PC-9 (cell line): Measurements from ENCODE around the gene PURA. TPM values are rescaled to one million over a fixed set of nuclear protein-coding genes. Genes with fewer than 3 reads are reported as not detected.
A peak's percentile ranks its signal among the peaks of the same experiment; 100 is the strongest.

Experiments used
- BruUV-seq: library from RNA; stranded (reverse); fragments of 400-500 nt; replicated peaks from 2 replicates; lab custom pipeline; 2021; lab: Mats Ljungman, UMichigan
- CTCF ChIA-PET: fragments of 300-600 bp; sonication (Branson Sonifier 250); formaldehyde crosslinking; loops from one replicate; lab custom pipeline; 2022; ENCODE audit warnings: antibody characterized with exemption; lab: Charles Lee
- POLR2A ChIA-PET: fragments of 300-600 bp; sonication (Branson Sonifier 250); formaldehyde crosslinking; loops from one replicate; lab custom pipeline; 2022; ENCODE audit warnings: antibody characterized with exemption; ENCODE audit not compliant: unreplicated experiment; lab: Charles Lee
- DNase-seq, 2 experiments: peaks; one replicate each; pipeline versions ENCODE4 v3.0.0 to v3.0.0-alpha.2; 2015 to 2022; ENCODE audit warnings: mixed read lengths in 1 of 2
- H2AFZ ChIP-seq: fragments of 200-600 bp; sonication (generic); 2 replicates; pipeline ENCODE4 v1.8.1; 2017; ENCODE audit warnings: antibody characterized with exemption
- H3F3A ChIP-seq: fragments of 200-600 bp; sonication (generic); 2 replicates; pipeline ENCODE4 v1.8.1; 2017; ENCODE audit warnings: antibody characterized with exemption, mild to moderate bottlenecking, low read depth; ENCODE audit not compliant: insufficient read depth
- H3K27ac ChIP-seq: fragments of 200-600 bp; sonication (generic); 2 replicates; pipeline ENCODE4 v1.6.1; 2016; ENCODE audit warnings: mixed run types
- H3K27me3 ChIP-seq: fragments of 200-600 bp; sonication (generic); 2 replicates; pipeline ENCODE4 v1.6.1; 2016; ENCODE audit warnings: low read depth, mixed run types; ENCODE audit not compliant: insufficient read depth
- H3K36me3 ChIP-seq: fragments of 200-600 bp; sonication (generic); 2 replicates; pipeline ENCODE4 v1.6.1; 2016; ENCODE audit warnings: low read depth, mixed run types
- H3K4me1 ChIP-seq: fragments of 200-600 bp; sonication (generic); replicated peaks from 2 replicates; pipeline ENCODE4 v1.6.1; 2016; ENCODE audit warnings: mixed run types; ENCODE audit not compliant: insufficient read depth
- H3K4me2 ChIP-seq: fragments of 200-600 bp; sonication (generic); 2 replicates; pipeline ENCODE4 v1.6.1; 2017; ENCODE audit warnings: mixed run types
- H3K4me3 ChIP-seq: fragments of 200-600 bp; sonication (generic); 2 replicates; pipeline ENCODE4 v1.6.1; 2016; ENCODE audit warnings: mixed run types
- H3K79me2 ChIP-seq: fragments of 200-600 bp; sonication (generic); 2 replicates; pipeline ENCODE4 v1.6.1; 2017; ENCODE audit warnings: low read depth, mixed run types
- H3K9me2 ChIP-seq: fragments of 200-600 bp; sonication (generic); 2 replicates; pipeline ENCODE4 v1.8.1; 2017; ENCODE audit warnings: mild to moderate bottlenecking; ENCODE audit not compliant: insufficient read depth
- H3K9me3 ChIP-seq: fragments of 200-600 bp; sonication (generic); 2 replicates; pipeline ENCODE4 v1.8.1; 2016; ENCODE audit warnings: low read depth; ENCODE audit not compliant: insufficient read depth
- H4K20me1 ChIP-seq: fragments of 200-600 bp; sonication (generic); 2 replicates; pipeline ENCODE4 v1.8.1; 2017; ENCODE audit not compliant: insufficient read depth
- CTCF ChIP-seq: fragments of 200-600 bp; sonication (generic); conservative IDR thresholded peaks from 2 replicates; pipeline ENCODE4 v1.6.1; 2017; ENCODE audit warnings: mixed run types, antibody characterized with exemption, mild to moderate bottlenecking, moderate library complexity
- EZH2 ChIP-seq: fragments of 200-600 bp; sonication (generic); IDR thresholded peaks from 2 replicates; pipeline ENCODE4 v1.8.0; 2017; ENCODE audit warnings: antibody characterized with exemption, low read depth
- intact Hi-C: fragments of 100-400 bp; cut with micrococcal nuclease; formaldehyde crosslinking; loops from one replicate; pipeline ENCODE4 v1.10.0; 2022; ENCODE audit not compliant: unreplicated experiment
- total RNA-seq: library from RNA; stranded (reverse); gene quantifications from 2 replicates; pipeline ENCODE4 v1.2.3, GENCODE V29; 2021

The PURA gene
- total RNA-seq, 1 experiment from 2014 or later: 13.6 TPM

- Histone ChIP-seq H4K20me1 (peaks cover 4% of the 10 kb centered on the region; the same call in 1 of the 2 replicates), H3K79me2 (peaks cover 27% of the 10 kb centered on the region), H2AFZ (no peak overlapping the region), H3F3A (peaks cover 3% of the 10 kb centered on the region; the same call in 1 of the 2 replicates), H3K9me2 (no peaks in the 10 kb centered on the region), H3K4me3 (no peak overlapping the region), H3K36me3 (no peaks in the 10 kb centered on the region), H3K9me3 (no peaks in the 10 kb centered on the region), H3K27me3 (no peaks in the 10 kb centered on the region), H3K27ac (no peak overlapping the region), H3K4me1 (peaks cover 3% of the 10 kb centered on the region), H3K4me2 (no peak overlapping the region)
- TF ChIP-seq EZH2 (no peak), CTCF (no peak)
- intact Hi-C loops: no loop called here
- BruUV-seq: no TSS peak
- ChIA-PET CTCF (no interaction called here), POLR2A (no interaction called here)
- DNase-seq: no peak
Observed at GRCh38 chr5:140126315-140127012, 12.6 kb downstream of the PURA start.

DNA sequence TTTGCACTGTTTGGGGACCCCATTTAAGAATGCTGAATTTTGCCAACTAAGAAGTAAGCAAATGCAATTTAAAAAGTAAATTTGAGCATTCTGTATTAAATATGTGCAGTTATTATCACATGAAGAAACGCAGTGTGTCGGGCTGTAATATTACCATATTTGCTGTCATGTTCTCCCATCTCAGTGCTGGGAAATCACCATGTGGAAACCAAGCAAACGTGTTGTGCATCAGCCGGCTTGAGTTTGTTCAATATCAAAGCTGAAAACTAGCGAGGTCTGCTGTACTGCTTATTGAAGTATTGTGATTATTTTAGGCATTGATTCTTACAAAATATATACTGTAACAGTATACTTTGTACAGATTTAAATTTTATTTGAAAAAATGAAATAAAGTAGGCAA lies 14.5 kb downstream of the PURA start:
- H3K79me2 ChIP-seq: peaks cover 18% of the 10 kb centered on the region
- H3K27me3 ChIP-seq: no peaks in the 10 kb centered on the region
- H3K36me3 ChIP-seq: no peaks in the 10 kb centered on the region
- no peaks in the 10 kb centered on the region; the same call in 1 of the 2 replicates for H4K20me1 ChIP-seq
- POLR2A ChIA-PET: no interaction called here
- H3K4me3 ChIP-seq: no peak overlapping the region
- H3K9me2 ChIP-seq: no peaks in the 10 kb centered on the region
- CTCF ChIA-PET: no interaction called here
- intact Hi-C loops: no loop called here
- H3K4me2 ChIP-seq: no peak overlapping the region
- no peak overlapping the region for H3K27ac ChIP-seq
- peaks cover 15% of the 10 kb centered on the region for H3K4me1 ChIP-seq
- no peak for DNase-seq
- H2AFZ ChIP-seq: no peak overlapping the region
- TF ChIP-seq EZH2 (no peak), CTCF (no peak)
- H3K9me3 ChIP-seq: no peaks in the 10 kb centered on the region
- H3F3A ChIP-seq: peaks cover 5% of the 10 kb centered on the region; the same call in 1 of the 2 replicates
- BruUV-seq: no TSS peak

DNA sequence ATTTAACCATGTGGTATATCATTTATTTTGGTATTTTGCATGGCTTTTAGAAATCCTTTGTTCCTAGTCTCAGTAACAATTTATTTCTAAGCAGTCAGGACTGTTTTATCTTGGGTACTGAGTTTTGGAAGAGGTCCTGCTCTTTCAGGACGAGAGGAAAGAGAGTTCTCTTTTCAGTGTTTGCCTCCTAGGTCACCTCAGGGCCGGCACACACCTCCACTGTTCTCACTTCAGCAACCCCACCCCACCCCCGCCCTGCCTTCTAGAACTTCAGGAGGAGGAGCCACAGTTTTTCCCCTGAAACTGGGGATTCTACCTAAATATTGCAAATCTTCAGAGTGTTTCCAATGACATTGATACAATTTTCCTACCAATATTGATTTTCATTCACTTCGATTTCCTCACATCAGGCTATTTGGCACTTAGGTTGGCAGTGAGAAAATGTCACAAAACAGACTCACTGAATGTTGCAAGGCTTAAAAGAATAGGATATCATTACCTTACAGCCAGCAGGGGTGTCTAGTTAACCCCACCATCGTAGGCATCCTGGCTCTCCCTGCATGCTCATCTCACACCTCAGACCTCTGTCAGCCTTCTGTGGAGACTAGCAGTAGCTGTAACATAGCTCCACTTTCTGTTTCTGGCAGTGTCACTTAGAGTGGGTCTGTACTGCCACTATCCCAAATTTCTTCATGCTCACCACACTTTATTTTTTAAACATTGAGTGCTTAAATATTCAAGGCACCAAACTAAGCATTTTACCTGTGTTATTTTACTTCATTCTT lies 17.2 kb downstream of the PURA start:
- Histone ChIP-seq H2AFZ (no peak overlapping the region), H3K27me3 (no peaks in the 10 kb centered on the region), H3K9me2 (no peaks in the 10 kb centered on the region), H3K9me3 (no peaks in the 10 kb centered on the region), H3K4me2 (peak overlapping the region; percentile 35; the same call in 1 of the 2 replicates), H3K79me2 (0 out of 2 replicates have a peak, but pooled peaks cover 4% of the 10 kb centered on the region), H3K36me3 (no peaks in the 10 kb centered on the region), H3K27ac (peak overlapping the region; percentile 18; the same call in 1 of the 2 replicates), H3K4me1 (peaks cover 15% of the 10 kb centered on the region), H4K20me1 (no peaks in the 10 kb centered on the region), H3K4me3 (no peak overlapping the region), H3F3A (peaks cover 5% of the 10 kb centered on the region; the same call in 1 of the 2 replicates)
- ChIA-PET CTCF (interaction anchor here (1.1 kb wide), 1 partner anchor 15 kb away, joined by 7 read pairs; no protein-coding TSS in a partner anchor), POLR2A (interaction anchor here (0.6 to 0.7 kb wide), 3 partner anchors 10 to 589 kb away, joined by 3 to 4 read pairs (median 3); no protein-coding TSS in a partner anchor)
- TF ChIP-seq EZH2 (no peak), CTCF (no peak)
- intact Hi-C loops: no loop called here
- no TSS peak for BruUV-seq
- DNase-seq: no peak
